ENCODE data around the gene SH3BP1.

GRCh38 chr22:37705205-37705604 lies 65.7 kb downstream of the SH3BP1 start:
- TF ChIP-seq SUZ12 (IDR thresholded peaks at IDR 0.05), result no peak
- no peak for TF ChIP-seq FOXM1 (IDR thresholded peaks at IDR 0.05; ENCODE audit: borderline replicate concordance)
- TF ChIP-seq SP1 (IDR thresholded peaks at IDR 0.05), result no peak
- no peak for TF ChIP-seq ARNT (IDR thresholded peaks at IDR 0.05)
- no peak for TF ChIP-seq NFRKB (IDR thresholded peaks at IDR 0.05)
- no peak for TF ChIP-seq PKNOX1 (IDR thresholded peaks at IDR 0.05)
- TF ChIP-seq ZNF384 (IDR thresholded peaks at IDR 0.05), result no peak
- no peak for TF ChIP-seq FOXA1 (IDR thresholded peaks at IDR 0.05)
- TF ChIP-seq FOXK2 (IDR thresholded peaks at IDR 0.05), result no peak
- TF ChIP-seq TARDBP (IDR thresholded peaks at IDR 0.05), result no peak
- no peak for TF ChIP-seq HDGF (IDR thresholded peaks at IDR 0.05; ENCODE audit: borderline replicate concordance)
- TF ChIP-seq ELF4 (IDR thresholded peaks at IDR 0.05), result no peak

All from HEK293T (cell line).